Heart right ventricle (tissue), 16 donors: ENCODE results near the gene SLX9. TPM values are rescaled to one million over a fixed set of nuclear protein-coding genes. Genes with fewer than 3 reads are reported as not detected.

ENCODE experiments used
- ATAC-seq, 8 donors: fragments of 200-7000 bp; cut with Tn5 transposase; one replicate each; pipeline ENCODE4 v1.9.1; 2020; ENCODE audit warnings: mild to moderate bottlenecking in 8 of 8, moderate library complexity in 8 of 8, moderate number of reproducible peaks in 1 of 8
- DNase-seq, 2 donors: peaks; one replicate each; pipeline ENCODE4 v3.0.0-alpha.2; 2020
- H3K27ac ChIP-seq, 10 donors: fragments of 200-600 bp; sonication (generic) in 2 of 10; one replicate each; pipeline versions ENCODE4 v1.5.0 to v1.8.0; 2020 to 2022; ENCODE audit warnings: mild to moderate bottlenecking in 3 of 10
- H3K27me3 ChIP-seq, 7 donors: fragments of 200-600 bp; one replicate each; pipeline ENCODE4 v1.8.0; 2021 to 2022; ENCODE audit warnings: mild to moderate bottlenecking in 2 of 7
- H3K36me3 ChIP-seq, 9 donors: fragments of 200-600 bp; sonication (generic) in 1 of 9; one replicate each; pipeline versions ENCODE4 v1.5.0 to v1.8.0; 2020 to 2022; ENCODE audit warnings: mild to moderate bottlenecking in 2 of 9
- H3K4me1 ChIP-seq, 9 donors: fragments of 200-600 bp; sonication (generic) in 1 of 9; one replicate each; pipeline versions ENCODE4 v1.5.0 to v1.8.0; 2020 to 2022; ENCODE audit warnings: mild to moderate bottlenecking in 4 of 9
- H3K4me3 ChIP-seq, 10 donors: fragments of 200-600 bp; sonication (generic) in 2 of 10; one replicate each; pipeline versions ENCODE4 v1.5.0 to v1.8.0; 2020 to 2022; ENCODE audit warnings: mild to moderate bottlenecking in 7 of 10, moderate library complexity in 2 of 10
- H3K9me3 ChIP-seq, 11 donors: fragments of 200-600 bp in 10 of 11; sonication (generic) in 2 of 11; one replicate each; pipeline versions ENCODE4 v1.5.0 to v1.8.0; 2013 to 2022; ENCODE audit warnings: mild to moderate bottlenecking in 2 of 11, control low read depth in 1 of 11, moderate library complexity in 1 of 11
- WGBS, 2 donors: extraction: QIAGEN DNeasy Blood & Tissue Kit; methylation state at CpG; one replicate each; pipeline ENCODE4 v1.1.7; 2013; ENCODE audit warnings: inconsistent platforms in 1 of 2; 5-methylcytosine and 5-hydroxymethylcytosine counted together
- intact Hi-C, 10 donors: fragments of 100-400 bp; cut with DNase I; formaldehyde crosslinking; loops; one replicate each; pipeline versions ENCODE4 v1.11.1 to v1.14.2; 2022
- polyA plus RNA-seq, 2 donors: library from polyadenylated mRNA; stranded (reverse); fragments of 200-250 nt; gene quantifications; one replicate each; pipeline ENCODE4 v1.2.3, GENCODE V29; 2013
- total RNA-seq, 10 donors: library from RNA; stranded (reverse); fragmentation: NEBNext Ultra II Directional in 3 of 10; extraction: Animal tissue kit (Norgen Biotek cat#: 25700) in 3 of 10; gene quantifications; one replicate each; pipeline versions ENCODE4 v1.2.1 to v1.2.4, GENCODE V29; 2021 to 2023
- TF ChIP-seq, protein P1 (sequence below), 9 donors: fragments of 200-600 bp; sonication (generic) in 2 of 9; IDR thresholded peaks; one replicate each; pipeline versions ENCODE4 v1.5.0 to v1.8.0; 2021 to 2022; ENCODE audit warnings: antibody characterized with exemption in 9 of 9, mild to moderate bottlenecking in 5 of 9, moderate library complexity in 1 of 9
- donor health status: Arrhythmogenic right ventricular cardiomyopathy.
- donor health status: ischemic (EF 13 %, LVEDD 7.1; RV severe dilation, severe dysfunction).
- donor health status: healthy with polysubstance abuse.
- donor health status: DM: no; HTN: yes; CAD: no.
- donor health status: DM: no; HTN: no; CAD: no.
- donor health status: ischemic (EF 25% LVEDD 6.9; RV normal size, moderate dysfunction).
- donor health status: ischemic (EF 25% LVEDD 5.7; RV mildly dilated, moderate dysfunction).
- donor health status: healthy.
- donor health status: DM: yes; HTN: yes; CAD: no.
- donor health status: Ischemic cardiomyopathy.
- donor health status: ischemic (EF 35%, LVEDD 5.7; RV mildly dilated, moderate dysfunction).
- donor health status: nonischemic (EF 11% LVEDD 7.7; RV severe dilation, severe dysfunction).
- donor health status: DM: yes; HTN: yes; CAD: no.
- donor health status: PGD.
- donor health status: ischemic (EF 29% LVEDD 5.4; RV normal size, mild dysfunction).
- donor health status: nonischemic (EF 23%, LVEDD 6.1; RV moderate dilation, normal function).

Gene SLX9
- total and polyA plus RNA-seq, 12 donors = 42.4 to 83.6 (median 57.3) TPM

DNA sequence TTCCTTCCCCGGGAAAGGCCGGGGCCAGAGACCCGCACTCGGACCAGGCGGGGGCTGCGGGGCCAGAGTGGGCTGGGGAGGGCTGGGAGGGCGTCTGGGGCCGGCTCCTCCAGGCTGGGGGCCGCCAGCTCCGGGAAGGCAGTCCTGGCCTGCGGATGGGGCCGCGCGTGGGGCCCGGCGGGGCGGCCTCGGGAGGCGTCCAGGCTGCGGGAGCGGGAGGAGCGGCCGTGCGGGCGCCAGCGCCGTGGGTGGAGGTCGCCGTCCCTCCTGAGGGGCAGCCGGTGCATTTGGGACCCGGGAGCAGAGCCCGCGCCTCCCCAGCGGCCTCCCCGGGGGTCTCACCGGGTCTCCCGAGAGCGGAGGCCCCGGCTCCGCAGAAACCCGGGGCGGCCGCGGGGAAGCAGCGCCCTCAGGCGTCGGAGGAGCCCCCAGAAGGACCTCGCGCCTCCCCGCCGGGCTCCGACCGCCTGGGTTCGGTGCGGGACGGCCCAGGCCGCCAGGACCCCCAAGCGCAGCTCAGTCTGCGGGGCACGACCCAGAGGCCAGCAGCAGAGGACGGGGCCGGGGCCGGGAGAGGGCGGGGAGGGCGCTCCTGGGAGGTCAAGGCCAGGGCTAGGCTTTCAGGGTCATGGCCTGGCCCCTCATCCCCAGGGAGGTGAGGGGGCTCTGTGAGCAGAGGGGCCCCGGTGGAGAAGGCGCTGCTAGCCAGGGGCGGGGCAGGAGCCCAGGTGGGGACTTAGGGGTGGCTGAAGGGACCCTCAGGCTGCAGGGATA, 7.2 kb upstream of the SLX9 start:
- Histone ChIP-seq H3K27ac (peak overlapping the region in 3 of 10 donors; percentile 15 to 96 (median 26)), H3K27me3 (peaks cover 13 to 71% (median 40%) of the 10 kb centered on the region in 7 donors), H3K36me3 (no peaks in the 10 kb centered on the region), H3K4me3 (peak overlapping the region; percentile 23 to 60 (median 46)), H3K4me1 (peaks cover 12 to 55% (median 25%) of the 10 kb centered on the region in 9 donors), H3K9me3 (peaks cover 0 to 4% (median 0%) of the 10 kb centered on the region in 11 donors)
- TF ChIP-seq, protein P1, sequence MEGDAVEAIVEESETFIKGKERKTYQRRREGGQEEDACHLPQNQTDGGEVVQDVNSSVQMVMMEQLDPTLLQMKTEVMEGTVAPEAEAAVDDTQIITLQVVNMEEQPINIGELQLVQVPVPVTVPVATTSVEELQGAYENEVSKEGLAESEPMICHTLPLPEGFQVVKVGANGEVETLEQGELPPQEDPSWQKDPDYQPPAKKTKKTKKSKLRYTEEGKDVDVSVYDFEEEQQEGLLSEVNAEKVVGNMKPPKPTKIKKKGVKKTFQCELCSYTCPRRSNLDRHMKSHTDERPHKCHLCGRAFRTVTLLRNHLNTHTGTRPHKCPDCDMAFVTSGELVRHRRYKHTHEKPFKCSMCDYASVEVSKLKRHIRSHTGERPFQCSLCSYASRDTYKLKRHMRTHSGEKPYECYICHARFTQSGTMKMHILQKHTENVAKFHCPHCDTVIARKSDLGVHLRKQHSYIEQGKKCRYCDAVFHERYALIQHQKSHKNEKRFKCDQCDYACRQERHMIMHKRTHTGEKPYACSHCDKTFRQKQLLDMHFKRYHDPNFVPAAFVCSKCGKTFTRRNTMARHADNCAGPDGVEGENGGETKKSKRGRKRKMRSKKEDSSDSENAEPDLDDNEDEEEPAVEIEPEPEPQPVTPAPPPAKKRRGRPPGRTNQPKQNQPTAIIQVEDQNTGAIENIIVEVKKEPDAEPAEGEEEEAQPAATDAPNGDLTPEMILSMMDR (IDR thresholded peaks at IDR 0.05) = peak; percentile 36 to 76 (median 62)
- DNase-seq (peak in 1 of 2 donors; percentile 65), ATAC-seq (peak; percentile 34 to 72 (median 54))
- intact Hi-C loops = loop anchor here (2.0 to 10.0 kb wide), 7 partner anchors 36 to 135 kb away; partner anchors contain the start of genes UBE2G2 (in 6 of the 10) and SUMO3 (in 2 of the 10)
- 2 to 3% methylated on average over 59 to 68 of the region's 68 CpGs for WGBS, 2 donors

DNA sequence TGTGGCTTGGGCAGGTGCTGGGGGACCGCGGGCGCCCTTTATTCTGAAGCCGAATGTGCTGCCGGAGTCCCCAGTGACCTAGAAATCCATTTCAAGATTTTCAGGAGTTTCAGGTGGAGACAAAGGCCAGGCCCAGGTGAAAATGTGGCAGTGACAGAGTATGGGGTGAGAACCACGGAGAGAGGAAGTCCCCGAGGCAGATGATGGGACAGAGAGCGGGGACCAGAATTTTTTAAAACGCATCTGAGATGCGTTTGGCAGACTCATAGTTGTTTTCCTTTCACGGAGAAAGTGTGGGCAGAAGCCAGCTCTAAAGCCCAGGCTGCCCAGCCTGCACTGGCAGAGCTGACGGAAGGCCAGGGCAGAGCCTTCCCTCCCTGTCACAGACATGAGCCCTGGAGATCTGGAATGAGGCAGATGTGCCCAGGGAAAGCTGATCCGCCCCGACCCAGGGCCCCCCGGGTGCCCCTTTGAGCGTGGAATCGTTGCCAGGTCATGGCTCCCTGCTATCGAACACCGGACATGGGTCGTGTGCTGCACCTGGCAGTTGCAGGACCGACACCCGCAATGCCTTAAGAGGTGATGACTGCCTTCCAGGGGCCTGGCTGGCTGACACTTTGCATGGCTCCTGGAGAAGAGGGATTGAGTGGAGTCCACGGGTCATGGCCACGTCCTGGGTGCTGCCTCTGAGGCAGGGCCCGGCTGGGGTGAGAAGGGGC, 6.5 kb upstream of the SLX9 start:
- TF ChIP-seq, protein P1 (IDR thresholded peaks at IDR 0.05) = no peak
- Histone ChIP-seq H3K36me3 (no peaks in the 10 kb centered on the region), H3K27ac (peak overlapping the region in 1 of 10 donors; percentile 96), H3K27me3 (peaks cover 13 to 64% (median 36%) of the 10 kb centered on the region in 7 donors), H3K4me1 (peaks cover 12 to 48% (median 25%) of the 10 kb centered on the region in 9 donors), H3K9me3 (peaks cover 0 to 6% (median 0%) of the 10 kb centered on the region in 11 donors), H3K4me3 (peak overlapping the region in 3 of 10 donors; percentile 46 to 60 (median 54))
- ATAC-seq = no peak
- no peak for DNase-seq
- 74 to 83% methylated on average over 25 of the region's 25 CpGs for WGBS, 2 donors
- intact Hi-C loops = loop anchor here (2.0 to 10.0 kb wide), 7 partner anchors 37 to 136 kb away; partner anchors contain the start of genes UBE2G2 (in 6 of the 10) and SUMO3 (in 2 of the 10)

DNA sequence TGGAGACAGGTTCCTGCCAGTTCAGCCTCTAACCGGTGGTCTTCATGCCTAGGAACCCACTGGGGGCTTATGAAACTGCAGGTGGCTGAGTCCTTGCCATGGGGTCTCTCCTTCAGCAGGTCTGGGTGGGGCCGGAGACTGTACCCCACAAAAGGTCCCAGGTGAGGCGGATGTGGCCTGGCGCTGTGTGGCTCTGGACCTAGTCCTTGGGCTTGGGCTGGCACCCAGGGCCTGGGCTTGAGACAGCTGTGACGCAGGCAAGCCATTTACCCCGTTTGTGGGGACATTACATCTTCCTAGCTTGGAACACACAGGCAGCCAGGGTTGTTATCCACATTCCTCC, 5.9 kb upstream of the SLX9 start:
- Histone ChIP-seq H3K27me3 (peaks cover 13 to 61% (median 36%) of the 10 kb centered on the region in 7 donors), H3K4me3 (no peak overlapping the region), H3K27ac (no peak overlapping the region), H3K4me1 (peaks cover 15 to 44% (median 28%) of the 10 kb centered on the region in 9 donors), H3K36me3 (no peaks in the 10 kb centered on the region), H3K9me3 (peaks cover 0 to 6% (median 0%) of the 10 kb centered on the region in 11 donors)
- intact Hi-C loops = loop anchor here (2.0 to 10.0 kb wide), 7 partner anchors 37 to 137 kb away; partner anchors contain the start of genes UBE2G2 (in 6 of the 10) and SUMO3 (in 2 of the 10)
- 90 to 95% methylated on average over 6 of the region's 6 CpGs for WGBS, 2 donors
- no peak for ATAC-seq
- TF ChIP-seq, protein P1 (IDR thresholded peaks at IDR 0.05) = no peak
- no peak for DNase-seq

DNA sequence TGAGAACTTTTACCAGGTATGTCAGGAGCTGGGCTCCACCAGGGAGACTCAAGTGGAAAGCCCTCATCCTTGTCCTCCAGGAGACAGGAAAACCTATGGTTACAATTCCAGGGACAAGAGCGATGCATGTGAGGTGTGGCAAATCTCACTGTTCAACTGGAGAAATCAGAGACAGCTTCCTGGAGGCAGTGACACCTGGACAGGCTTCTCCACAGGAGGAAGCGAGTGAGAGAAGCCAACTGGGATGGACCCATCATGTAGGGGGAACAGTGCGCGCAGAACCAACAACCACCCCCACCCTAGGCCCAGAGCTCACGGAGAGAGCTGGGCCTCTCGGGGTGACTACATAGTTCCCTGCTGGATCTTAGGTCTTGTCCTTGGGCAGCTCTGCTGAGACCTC, 5.6 kb upstream of the SLX9 start:
- Histone ChIP-seq H3K27ac (no peak overlapping the region), H3K9me3 (peaks cover 0 to 6% (median 0%) of the 10 kb centered on the region in 11 donors), H3K4me1 (peaks cover 19 to 44% (median 32%) of the 10 kb centered on the region in 9 donors), H3K4me3 (no peak overlapping the region), H3K36me3 (no peaks in the 10 kb centered on the region), H3K27me3 (peaks cover 13 to 59% (median 36%) of the 10 kb centered on the region in 7 donors)
- WGBS, 2 donors = 91 to 98% methylated on average over 6 of the region's 6 CpGs
- ATAC-seq (no peak), DNase-seq (no peak)
- TF ChIP-seq, protein P1 (IDR thresholded peaks at IDR 0.05) = no peak
- intact Hi-C loops = loop anchor here (5.0 to 10.0 kb wide), 6 partner anchors 42 to 137 kb away; partner anchors contain the start of genes UBE2G2 (in 6 of the 10) and SUMO3 (in 2 of the 10)
